ENCODE measurements around the gene UTP15. TPM values are rescaled to one million over a fixed set of nuclear protein-coding genes. Genes with fewer than 3 reads are reported as not detected.

UTP15 gene
- total RNA-seq, result 10.5 TPM
- long read RNA-seq, transcript UTP15-201 (13 exons, 3,687 nt), result major isoform, 14 of 14 reads
- long read RNA-seq, partial matches to known transcripts, result 0 of 14 reads
- long read RNA-seq, other reads (novel, unspliced or antisense), result 0 of 14 reads

DNA sequence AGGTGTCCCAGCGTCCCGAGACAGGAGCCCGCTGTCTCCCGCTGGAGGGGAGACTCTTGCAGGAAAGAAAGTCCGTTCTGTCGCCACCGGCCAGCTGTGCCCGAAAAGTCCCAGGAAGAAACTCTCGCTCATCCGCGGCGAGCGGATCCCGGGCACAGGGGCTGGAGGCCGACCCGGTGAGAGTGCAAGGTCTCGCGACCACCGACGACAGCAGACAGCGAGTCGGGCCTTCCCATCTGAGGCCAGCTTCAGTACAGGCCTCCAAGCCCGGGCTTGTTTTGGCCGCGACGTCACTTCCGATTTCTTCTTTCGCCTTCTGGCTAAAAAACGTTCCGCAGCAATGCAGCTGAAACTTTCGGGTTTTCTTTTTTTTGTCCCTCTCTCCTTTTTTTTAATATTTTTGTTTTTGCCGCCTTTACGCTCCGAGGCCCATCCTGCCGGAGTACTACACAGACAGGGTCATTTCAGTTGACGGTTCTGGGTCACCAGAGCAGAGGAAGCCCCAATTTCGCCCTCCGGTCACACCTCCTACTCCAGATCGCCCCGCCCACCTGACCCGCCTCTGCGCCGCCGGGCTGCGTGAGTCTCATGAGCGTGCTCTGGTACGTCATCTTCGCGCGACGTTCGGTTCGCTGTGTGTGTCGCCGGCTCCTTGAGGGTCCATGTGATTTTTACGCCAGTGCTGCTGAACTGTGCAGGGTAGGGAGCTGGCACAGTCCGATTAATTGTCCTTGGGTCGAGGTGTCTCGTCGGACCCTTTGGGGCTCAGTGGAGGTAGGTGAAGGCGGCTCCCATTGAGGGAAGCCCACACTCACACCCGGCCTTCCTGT is at the start of gene UTP15, which contains the start of gene ANKRA2:
UTP15 (plus strand) TSS at position 605 of the 830 bp plus-strand sequence. CDS start 1,602 bp downstream, outside the sequence.
ANKRA2 (minus strand) TSS at position 501 of the 830 bp plus-strand sequence. CDS start 2,758 bp downstream, outside the sequence.
- ATAC-seq (ENCODE audit: poor library complexity), result peak; percentile 100
- DNase-seq, result peak; percentile 100
- intact Hi-C loops (cut with DNase I), result no loop called here

DNA sequence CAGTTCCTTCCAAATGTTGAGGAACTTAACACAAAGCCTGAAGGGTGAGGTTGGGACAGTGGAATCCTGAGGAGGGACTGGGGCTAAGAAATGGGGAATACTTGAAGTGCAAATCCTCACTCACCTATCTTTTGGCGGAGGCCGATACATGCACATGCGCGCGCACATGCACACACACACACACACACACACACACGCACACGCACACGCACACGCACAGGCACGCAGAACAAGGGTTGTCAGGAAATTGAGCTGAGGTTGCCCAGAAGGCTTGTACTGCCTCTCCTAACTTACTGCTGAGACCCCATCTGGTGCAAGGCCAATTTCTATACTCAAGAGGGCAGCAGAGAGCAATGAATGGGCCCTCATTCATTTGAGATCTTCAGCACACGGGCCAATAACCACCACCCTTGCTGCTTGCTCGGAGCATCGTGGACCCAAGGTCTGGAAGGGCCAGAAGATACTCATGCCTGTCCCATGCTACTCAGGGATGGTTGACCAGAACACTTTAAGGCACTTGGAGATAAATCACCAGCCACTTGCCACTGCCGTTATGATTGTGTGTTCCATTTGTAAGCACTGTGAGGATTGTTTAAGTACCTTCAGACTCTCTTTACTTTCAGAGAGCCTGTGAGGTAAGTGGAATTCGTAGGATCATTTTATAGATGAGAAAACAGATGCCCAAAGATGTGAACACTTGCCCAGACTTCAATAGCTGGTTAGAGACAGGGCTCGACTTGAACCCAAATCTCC is 45.8 kb upstream of the UTP15 start:
- DNase-seq (no peak), ATAC-seq (ENCODE audit: poor library complexity) (peak; percentile 94)
- intact Hi-C loops (cut with DNase I), result no loop called here

- ATAC-seq (ENCODE audit: poor library complexity), result no peak
- intact Hi-C loops (cut with DNase I), result no loop called here
Measured at GRCh38 chr5:73522989-73523388, 42.6 kb upstream of the UTP15 start.

DNA sequence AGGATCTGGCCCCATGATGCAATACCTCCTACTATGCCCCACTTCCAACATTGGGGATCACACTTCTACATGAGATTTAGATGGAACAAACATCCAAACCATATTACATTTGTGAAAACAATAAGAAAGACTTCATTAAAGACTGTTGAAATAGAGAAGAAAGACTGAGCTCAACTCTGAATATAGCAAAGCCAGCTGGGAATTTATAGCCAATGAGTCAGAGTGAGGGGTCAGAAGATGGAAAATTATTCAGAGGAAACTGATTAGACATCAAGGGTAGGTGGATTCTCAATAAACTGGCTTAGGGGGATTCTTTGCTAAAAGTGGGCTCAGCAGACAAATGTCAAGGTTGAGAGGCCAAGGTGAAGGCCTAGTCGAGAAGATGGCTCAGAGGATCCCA is 41.7 kb upstream of the UTP15 start:
- intact Hi-C loops (cut with DNase I), result no loop called here
- ATAC-seq (ENCODE audit: poor library complexity), result no peak
- DNase-seq, result no peak

More at GRCh38 chr5:73522989-73523388, 42.6 kb upstream of the UTP15 start:
- DNase-seq, result no peak

DNA sequence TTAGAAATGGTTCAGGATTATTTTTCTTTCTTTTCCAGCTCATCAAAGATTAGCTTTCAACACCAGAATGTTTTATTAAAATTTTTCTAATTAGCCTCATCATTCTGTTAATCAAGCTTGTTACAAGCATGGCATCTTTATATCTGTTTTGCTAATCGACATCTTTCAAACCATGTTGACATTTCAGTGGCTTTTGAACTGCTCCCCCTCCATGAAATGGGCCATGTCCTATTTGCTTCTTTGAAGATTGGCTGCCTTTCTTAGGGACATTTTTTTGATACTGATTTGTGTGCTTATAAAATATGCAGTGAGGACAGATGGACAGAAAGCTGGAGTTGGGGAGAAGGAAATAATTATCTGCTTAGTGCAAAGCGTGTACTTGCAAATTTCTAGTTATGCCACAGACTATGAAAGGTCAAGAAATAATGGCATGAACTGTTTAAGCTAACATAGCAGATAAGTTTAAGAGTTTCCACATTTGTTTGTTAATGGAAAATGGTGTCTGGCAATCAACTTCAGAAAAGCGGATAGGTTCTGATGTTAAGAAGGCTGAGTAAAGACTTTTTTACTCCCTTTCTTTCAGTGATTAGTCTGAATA is 39.8 kb upstream of the UTP15 start:
- ATAC-seq (ENCODE audit: poor library complexity) (no peak), DNase-seq (no peak)
- intact Hi-C loops (cut with DNase I), result no loop called here

GRCh38 chr5:73528248-73528647 is 37.3 kb upstream of the UTP15 start:
- DNase-seq, result no peak
- intact Hi-C loops (cut with DNase I), result no loop called here
- no peak for ATAC-seq (ENCODE audit: poor library complexity)

DNA sequence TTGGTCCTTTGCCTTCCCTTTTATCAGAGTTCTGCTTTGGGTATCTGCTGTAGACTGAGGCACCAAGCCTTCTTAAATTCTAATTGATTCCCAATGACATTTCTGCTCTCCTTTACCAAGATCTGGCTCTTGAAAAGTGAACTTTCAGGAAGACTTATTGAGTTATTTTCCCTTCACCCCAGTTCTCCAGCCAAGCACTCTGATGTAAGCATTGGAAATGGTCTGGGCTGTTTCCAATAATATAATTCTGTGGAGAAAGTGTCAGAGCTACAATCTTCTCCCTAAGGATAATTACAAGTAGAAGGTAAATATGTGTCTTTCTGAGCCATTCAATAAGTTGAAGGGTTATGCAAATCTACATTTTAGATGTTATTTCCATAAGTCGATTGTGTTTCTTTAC is 36.5 kb upstream of the UTP15 start:
- intact Hi-C loops (cut with DNase I), result no loop called here
- DNase-seq (no peak), ATAC-seq (ENCODE audit: poor library complexity) (no peak)

DNA sequence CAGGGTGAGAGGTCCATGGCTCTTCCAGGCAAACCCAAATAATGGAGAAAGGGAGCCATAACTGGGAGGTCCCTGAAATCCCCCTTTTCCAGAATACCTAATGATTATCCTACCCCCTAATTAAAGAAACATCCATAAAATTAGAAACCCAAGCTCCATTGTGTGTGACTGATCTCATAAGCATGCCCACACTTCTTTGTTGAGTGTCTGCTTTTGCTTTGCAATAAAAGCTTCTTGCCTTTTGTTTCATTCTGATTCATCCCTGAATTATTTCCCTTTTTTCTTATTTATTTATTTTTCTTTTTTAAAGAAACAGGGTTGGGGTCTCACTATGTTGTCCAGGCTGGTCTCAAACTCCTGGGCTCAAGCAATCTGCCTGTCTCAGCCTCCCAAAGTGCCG is 34.2 kb upstream of the UTP15 start:
- no peak for ATAC-seq (ENCODE audit: poor library complexity)
- no peak for DNase-seq
- intact Hi-C loops (cut with DNase I), result no loop called here

GRCh38 chr5:73532195-73532594 is 33.3 kb upstream of the UTP15 start:
- DNase-seq, result no peak
- ATAC-seq (ENCODE audit: poor library complexity), result no peak
- intact Hi-C loops (cut with DNase I), result no loop called here

GRCh38 chr5:73534011-73534644 is 31.4 kb upstream of the UTP15 start:
- ATAC-seq (ENCODE audit: poor library complexity), result no peak
- intact Hi-C loops (cut with DNase I), result no loop called here

GRCh38 chr5:73534971-73535370 is 30.6 kb upstream of the UTP15 start:
- intact Hi-C loops (cut with DNase I), result no loop called here
- ATAC-seq (ENCODE audit: poor library complexity) (no peak), DNase-seq (no peak)

More at GRCh38 chr5:73534011-73534644, 31.4 kb upstream of the UTP15 start:
- no peak for DNase-seq

DNA sequence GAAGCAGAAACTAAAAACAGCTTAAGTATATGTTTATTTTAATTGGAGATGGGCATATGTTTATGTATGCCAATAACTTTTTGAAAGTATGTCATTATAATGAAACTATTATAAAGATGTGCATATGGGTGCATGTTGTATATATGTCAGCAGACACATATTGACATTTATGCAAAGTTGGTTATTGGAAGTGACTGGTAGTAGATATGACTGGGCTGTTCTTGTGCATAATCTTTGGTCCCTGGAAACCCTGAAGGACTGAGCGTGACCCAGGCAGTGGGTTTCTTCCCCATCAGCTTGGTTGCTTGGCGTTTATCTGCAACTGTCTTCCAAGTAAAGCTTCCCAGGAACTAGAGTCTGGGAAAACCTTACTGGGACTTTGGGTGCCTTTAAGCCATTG is 25.8 kb upstream of the UTP15 start:
- ATAC-seq (ENCODE audit: poor library complexity) (no peak), DNase-seq (no peak)
- intact Hi-C loops (cut with DNase I), result no loop called here

- ATAC-seq (ENCODE audit: poor library complexity) (no peak), DNase-seq (no peak)
- intact Hi-C loops (cut with DNase I), result no loop called here
Measured at GRCh38 chr5:73540192-73540591, 25.4 kb upstream of the UTP15 start.

DNA sequence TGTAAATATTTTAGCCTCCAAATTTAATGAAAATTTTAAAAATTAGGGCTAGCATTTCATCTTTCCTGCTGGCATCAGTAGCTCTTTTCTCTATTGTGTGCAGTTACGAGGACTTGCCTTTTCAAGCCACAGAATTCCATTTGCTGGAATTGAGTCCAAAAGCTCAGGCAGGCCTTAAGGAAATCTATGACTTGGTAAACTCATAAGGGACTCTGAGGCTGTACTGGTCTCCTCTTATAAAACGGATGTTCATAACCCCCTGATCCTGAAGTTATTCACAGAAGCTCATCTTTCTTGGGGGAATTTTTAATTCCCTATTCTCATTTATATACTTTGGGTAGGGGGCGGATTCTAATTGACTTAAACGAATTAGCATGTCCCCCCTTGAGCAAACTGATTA is 23.5 kb upstream of the UTP15 start:
- no peak for ATAC-seq (ENCODE audit: poor library complexity)
- intact Hi-C loops (cut with DNase I), result no loop called here

DNA sequence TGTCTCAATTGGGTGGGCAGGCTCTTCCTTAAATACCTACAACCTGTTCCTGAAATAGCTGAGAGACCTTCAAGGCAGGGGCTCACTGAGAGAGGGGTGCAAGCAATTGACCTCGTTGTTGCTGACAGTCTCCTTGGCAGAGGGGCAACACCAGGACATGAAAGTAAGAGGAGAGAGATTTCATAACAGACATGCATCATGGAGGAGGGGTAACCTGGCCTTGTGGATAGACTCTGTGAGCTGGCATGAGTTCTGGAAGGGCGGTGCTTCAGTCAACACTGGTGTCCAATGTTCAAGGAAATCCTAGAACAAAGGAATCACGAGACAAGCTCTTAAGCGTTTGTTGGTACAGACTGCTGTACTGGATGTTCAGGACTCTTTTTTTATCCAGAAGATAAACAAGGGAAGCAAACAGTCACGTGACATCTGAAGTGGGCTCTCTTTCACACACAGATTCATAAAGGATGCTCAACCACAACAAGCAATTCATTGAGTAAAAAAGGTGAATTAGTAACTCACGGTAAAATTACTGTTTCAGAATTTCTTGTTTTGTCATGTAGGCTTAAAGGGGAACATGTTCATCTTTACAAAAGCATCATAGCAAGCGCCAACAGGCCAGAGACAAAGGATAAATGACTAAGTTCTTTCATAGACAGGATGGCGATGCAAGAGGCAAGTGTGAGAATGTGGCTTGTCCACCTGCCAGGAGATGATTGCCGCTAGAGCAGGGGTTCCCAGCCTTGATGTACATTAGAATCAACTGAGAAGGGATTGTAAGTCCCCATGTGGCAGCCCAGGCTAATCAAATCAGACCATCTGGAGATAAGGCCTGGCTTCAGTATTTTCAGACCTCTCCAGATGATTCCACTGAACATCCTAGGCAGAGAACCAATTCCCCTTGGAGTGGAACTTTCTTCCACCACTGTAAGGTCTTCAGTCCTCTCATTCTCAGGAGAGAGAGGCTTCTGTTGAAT is 20.8 kb upstream of the UTP15 start:
- ATAC-seq (ENCODE audit: poor library complexity), result peak; percentile 82
- intact Hi-C loops (cut with DNase I), result no loop called here
- no peak for DNase-seq

More for the DNA sequence above, 23.5 kb upstream of the UTP15 start:
- DNase-seq, result no peak

DNA sequence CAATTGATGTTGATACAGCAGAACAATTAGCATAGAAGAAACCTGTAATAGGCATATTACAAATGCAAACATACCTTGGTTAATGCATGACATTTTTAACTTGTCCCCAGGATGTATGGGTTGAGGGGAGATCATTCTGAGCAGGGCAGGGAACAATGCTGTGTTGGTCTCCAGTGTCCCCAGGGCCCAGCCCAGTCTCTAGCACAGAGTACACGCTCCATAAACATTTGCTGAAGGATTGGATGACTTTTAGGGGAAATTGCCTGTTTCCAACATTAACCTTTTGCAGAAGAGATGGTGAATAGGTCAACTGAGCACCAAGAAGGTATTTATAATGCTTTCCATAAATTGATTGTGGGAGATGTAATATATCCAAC is 20.2 kb upstream of the UTP15 start:
- intact Hi-C loops (cut with DNase I), result no loop called here
- DNase-seq, result no peak
- no peak for ATAC-seq (ENCODE audit: poor library complexity)

DNA sequence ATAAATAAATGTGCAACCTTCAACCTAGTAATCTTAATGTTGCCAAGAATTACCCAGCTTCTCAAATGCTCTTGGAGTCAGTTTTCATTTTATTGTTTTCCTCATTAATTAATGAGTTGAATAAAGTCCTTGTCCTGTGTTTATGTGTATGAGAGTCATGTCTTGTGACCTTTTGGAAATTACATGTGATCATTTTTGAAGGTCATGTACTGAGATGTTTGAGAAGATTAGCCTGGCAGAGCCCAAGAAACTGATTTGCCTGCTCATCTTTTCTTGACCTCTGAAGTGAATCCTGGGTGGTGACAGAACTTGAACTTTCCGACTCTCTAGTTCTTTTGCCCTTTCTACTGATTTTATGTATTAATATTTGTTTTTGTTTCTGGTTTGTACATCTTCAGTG is 15.5 kb upstream of the UTP15 start:
- ATAC-seq (ENCODE audit: poor library complexity) (no peak), DNase-seq (no peak)
- intact Hi-C loops (cut with DNase I), result no loop called here

- no peak for ATAC-seq (ENCODE audit: poor library complexity)
- intact Hi-C loops (cut with DNase I), result no loop called here
- DNase-seq, result no peak
Measured at GRCh38 chr5:73552642-73553041, 12.9 kb upstream of the UTP15 start.

Measured in Right ventricle myocardium superior (tissue), 1 donor.